GM21515 (cell line): ENCODE data around the gene AUTS2.
A peak's percentile ranks its signal among the peaks of the same experiment; 100 is the strongest.

Experiments
- ATAC-seq: cut with Tn5 transposase; IDR thresholded peaks from one replicate; pipeline ENCODE4 v1.9.1; 2021; ENCODE audit not compliant: unreplicated experiment

AUTS2 gene

DNA sequence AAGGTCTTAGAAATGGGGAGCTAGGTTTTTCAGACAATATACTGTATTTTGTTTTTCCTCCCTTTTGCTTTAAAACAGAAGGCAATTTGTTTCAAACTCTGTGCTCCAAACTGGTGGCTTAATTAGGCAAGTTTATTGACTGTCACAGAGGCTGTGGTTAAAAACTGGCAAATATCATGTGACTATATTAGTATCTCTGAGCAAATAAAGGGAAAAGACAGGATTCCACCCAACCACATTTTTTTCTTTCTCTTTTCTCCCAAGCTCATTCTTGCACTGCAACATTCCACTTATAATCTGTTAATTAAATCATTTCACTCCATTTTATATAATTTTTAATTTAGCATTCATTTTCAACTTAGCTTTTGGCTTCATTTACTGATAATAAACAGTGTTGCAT lies 615.8 kb downstream of the AUTS2 start:
- ATAC-seq, result no peak

DNA sequence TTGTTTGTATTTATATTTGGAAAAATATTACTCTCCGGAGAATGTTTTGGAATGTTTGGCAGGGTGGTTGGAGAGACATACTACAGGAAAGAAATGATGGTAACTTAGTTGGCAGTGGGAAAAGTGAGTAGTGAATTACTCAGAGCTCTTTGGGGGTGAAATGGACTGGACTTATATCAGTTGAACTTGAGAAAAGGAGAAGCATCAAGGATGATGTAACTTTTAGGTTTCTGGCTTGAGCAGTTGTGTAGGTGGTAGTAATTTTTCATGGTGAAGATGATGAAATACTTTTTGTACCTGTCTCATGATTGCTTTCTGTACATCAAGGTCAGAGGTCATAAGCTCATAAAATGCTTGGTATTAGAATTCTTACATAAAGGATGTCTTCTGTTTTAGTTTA lies 617.2 kb downstream of the AUTS2 start:
- no peak for ATAC-seq

DNA sequence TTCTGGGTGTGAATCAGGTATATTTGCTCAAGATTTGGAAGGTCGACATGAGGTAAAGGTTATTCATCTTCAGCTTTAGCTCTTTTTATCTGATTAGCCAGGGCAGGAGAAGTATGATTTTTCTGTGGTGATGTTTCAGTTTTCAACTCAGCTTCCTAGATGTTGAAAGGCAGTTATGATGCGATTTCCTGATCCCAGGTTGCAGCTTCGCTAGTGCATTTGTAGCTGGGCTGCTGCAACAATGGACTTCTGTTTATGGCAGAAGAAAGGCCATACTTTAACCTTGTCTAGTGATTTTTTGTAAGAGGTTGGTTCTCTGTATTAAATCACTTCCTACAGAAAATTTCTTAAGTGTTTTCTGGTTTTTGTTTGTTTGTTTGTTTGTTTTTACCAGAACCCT lies 619.3 kb downstream of the AUTS2 start:
- ATAC-seq, result no peak

- ATAC-seq, result no peak
Measured at GRCh38 chr7:70218006-70218405, 619.7 kb downstream of the AUTS2 start.

GRCh38 chr7:70219061-70219460 lies 620.8 kb downstream of the AUTS2 start:
- no peak for ATAC-seq

DNA sequence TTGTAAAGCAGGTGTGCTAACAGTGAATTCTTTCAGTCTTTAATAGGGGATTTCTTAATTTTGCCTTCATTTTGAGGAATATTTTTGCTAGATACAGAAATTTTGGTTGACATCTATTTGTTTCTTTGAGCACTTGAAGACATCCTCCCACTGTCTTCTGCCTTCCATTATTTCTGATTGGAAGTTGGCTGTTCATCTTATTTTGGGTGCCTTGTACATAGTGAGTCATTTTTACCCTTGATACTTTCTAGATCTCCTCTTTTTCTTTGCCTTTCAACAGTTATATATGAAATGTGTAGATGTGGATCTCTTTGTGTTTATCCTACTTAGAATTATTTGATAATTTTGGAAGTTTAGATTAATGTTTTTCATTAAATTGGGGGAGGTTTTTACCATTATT lies 631.0 kb downstream of the AUTS2 start:
- ATAC-seq, result no peak

GRCh38 chr7:70230761-70231160 lies 632.5 kb downstream of the AUTS2 start:
- ATAC-seq, result no peak

DNA sequence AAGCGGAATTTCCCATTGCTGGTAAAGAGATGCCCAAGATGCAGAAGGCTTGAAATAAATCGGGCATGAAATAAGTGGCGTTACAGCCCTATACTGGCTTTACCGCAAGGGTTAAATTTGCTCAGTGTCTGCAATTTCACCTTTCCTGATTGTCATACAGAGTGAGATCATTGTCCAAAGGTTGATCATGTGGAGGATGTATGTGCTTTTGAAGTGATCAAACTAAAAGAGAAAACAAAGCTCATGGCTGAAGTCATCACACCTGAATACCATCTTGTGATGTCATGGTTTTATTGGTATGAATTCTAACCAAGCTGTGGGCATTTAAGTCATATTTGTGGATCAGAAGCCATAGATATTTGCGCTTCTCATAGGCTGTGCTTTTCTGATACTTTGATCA lies 635.5 kb downstream of the AUTS2 start:
- ATAC-seq, result no peak

DNA sequence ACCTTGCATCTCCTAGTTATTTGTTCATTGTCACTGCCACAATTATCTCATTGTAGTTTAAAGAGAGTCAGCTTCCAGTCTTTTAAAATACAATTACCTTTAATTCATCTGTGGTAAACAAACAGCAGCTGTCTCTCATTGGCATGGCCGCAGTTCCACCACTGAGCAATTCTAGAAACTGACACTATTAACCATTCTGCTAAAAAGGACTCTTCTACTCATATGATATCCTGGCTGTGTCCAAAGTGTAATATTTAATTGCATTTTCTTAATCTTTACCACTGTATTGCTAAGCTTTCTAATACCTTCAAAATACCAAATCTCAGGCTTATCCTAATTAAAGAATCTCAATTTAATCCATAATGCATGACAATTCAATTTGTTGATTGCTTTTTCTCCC lies 639.0 kb downstream of the AUTS2 start:
- ATAC-seq, result no peak

DNA sequence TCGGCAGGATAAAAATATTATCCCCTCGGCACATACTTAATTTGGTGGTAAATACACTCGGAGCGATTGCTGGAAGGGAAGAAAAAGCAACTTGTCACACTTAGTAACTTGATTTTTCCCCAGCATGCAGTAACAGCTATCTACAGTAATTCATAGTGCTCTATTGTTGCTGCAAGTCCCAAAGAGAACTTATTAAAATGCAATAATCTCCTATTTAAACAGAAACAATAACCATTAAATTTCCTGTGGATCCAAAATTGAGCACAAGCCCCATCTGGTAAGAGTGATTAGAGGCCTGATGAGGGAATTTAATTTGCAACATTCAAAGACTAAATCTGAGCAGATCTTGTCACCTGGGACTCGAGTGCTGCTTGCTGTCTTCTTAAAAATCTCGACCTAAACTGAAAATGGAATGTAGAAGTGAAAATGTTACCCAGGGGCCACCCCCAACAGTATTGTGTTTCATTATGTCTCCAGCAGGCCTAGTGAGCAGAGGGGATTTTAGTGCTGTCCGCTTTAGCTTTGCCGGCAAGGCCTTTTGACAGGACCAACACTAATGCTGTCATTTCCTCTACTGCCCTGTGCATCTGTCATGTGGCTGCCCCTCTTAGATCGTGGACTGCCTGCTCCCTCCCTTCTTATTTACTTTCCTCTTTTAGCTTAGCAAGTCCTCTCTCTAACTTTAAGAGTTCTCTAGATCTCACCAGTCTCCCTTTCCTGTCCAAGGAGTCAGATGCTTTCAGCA lies 639.7 kb downstream of the AUTS2 start:
- ATAC-seq, result peak; percentile 99

DNA sequence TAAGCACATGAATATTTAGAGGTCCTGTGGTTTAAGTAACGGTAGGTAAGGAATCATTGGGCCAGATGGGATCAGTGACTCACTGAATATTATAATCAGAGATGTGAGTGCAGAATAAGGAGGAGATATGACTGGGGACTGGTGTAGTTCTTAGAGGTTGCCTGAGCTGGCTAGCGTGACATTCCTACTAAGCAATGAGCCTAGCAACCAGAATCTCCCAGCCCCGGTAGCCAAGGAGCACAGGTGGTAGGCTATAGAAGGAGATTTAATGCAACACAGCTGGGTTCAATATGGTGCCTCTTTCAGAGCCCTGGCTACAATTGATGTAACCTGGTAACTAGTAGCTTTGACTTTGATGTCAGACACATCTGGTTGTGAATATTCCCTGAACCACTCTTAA lies 641.6 kb downstream of the AUTS2 start:
- ATAC-seq, result no peak

DNA sequence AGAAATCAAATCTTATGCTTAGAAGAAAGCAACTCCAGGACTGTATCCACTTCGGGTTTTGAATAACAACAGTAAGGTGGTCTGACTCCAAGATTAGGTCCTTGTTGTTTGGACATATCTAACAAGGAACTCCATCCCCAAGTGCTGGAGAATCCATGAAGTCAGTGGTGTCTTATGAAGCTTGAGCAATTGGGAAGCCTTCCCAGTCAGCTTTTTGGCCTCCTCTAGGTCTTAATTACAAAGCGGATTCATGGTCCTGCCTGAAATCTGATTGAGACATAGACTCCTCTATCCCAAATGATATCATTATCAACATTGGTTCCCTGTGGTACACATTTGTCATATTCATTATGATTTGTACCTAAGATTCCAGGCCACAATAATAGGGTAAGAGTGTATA lies 642.6 kb downstream of the AUTS2 start:
- ATAC-seq, result no peak

DNA sequence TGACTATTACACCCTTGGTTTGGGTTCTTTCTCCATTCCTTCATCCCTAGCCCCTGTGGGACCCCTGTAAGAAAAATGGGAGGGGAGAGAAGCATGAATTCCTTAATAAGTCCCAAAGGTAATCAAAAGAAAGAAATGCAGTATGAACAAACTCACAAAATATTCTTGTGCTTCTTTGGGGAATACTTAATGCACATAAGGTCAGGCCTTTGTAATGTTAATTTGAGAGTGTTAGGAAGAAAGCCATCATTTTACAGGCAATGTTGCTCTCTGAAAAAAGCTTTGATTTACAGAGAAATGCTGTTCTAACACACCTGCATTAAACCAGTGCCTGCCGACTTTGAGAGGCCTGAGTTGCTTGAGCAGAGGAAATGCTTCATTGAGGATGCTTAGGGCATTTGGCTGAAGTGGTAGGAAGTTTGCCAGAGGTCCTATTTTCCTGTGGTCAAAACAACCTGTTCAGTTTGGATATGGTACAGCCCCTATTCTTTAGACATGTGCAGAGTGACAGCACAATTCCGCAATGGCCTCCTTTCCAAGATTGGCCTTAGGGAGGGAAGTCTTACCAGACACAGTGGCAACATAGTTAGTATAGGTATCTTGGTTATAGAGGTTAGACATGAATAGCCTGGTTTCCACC lies 643.4 kb downstream of the AUTS2 start:
- ATAC-seq, result no peak

DNA sequence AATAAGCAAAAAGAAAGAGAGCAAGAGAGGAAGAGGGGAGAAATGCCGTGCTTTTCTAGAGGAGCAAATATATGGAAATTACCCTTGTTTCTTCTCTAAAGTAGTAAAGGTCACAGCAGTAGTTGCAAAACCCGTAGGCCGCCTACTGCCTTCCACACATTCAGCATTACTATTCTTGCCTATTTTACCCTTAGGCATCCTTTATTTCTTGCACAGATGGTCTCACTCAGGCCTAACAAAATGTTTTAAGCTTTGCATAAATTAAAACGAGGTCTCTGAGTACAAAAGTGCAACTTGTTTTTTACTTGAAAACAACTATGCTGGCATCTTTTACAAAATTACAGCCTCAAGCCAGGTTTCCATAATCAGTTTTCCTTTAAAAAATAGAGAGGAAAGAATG lies 644.6 kb downstream of the AUTS2 start:
- ATAC-seq, result no peak

- no peak for ATAC-seq
Measured at GRCh38 chr7:70243443-70243842, 645.2 kb downstream of the AUTS2 start.

GRCh38 chr7:70257921-70258320 lies 659.6 kb downstream of the AUTS2 start:
- no peak for ATAC-seq

GRCh38 chr7:70259502-70259901 lies 661.2 kb downstream of the AUTS2 start:
- no peak for ATAC-seq

- ATAC-seq, result no peak
Measured at GRCh38 chr7:70263471-70264255, 665.4 kb downstream of the AUTS2 start.

GRCh38 chr7:70266186-70266585 lies 667.9 kb downstream of the AUTS2 start:
- ATAC-seq, result no peak

- no peak for ATAC-seq
Measured at GRCh38 chr7:70267381-70268120, 669.3 kb downstream of the AUTS2 start.

GRCh38 chr7:70268179-70268578 lies 669.9 kb downstream of the AUTS2 start:
- no peak for ATAC-seq
